NCI-H2196 treated with DMSO at 0.1 percent for 48 hours (cell line): Measurements from ENCODE around the gene ZNF669.
A peak's percentile ranks its signal among the peaks of the same experiment; 100 is the strongest.
"Not testable (repeated sequence)": the region's sequence is repeated elsewhere in the genome, so short reads cannot be mapped to it uniquely, and the experiment has no call there.

Experiments used
- DNase-seq: peaks from one replicate; lab custom pipeline; 2025; ENCODE audit not compliant: unreplicated experiment; lab: John Stamatoyannopoulos, UW

ZNF669 gene

DNA sequence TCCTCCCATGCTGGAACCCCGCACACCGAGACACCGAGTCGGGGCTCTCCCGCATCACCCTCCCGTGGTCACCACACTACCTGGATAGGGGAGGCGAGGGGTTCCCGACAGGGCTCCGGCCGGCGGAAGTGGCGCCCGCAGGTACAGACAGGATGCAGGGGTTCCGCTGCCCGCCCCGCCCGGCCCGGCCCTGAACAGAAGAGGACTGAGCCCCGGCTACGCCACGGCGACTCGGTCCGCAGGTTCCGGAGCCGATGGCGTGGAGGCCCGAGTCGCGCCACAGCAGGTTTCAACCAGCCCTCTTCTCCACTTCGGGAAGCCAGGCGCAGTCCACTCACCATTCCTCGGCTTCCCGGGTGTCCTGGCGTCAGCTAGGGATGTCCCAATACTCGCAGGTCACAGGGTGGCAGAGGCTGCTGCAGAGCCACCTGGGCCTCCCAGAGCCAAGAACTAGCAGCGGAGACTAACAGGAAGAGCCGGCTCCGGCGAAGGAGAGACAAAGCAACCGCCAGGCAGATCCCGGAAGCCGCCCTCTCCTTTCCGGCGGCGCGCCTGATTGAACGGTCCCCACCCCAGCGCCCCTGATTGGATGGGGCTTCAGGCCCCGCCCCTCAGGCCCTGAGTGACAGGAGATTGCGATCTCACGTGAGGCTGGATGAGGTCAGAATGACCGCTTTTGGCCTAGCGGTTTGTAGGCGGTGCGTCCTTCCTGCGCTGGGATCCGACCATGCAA, at the start of gene ZNF669:
TSS of gene ZNF669 (minus strand) at position 498 of the 733 bp plus-strand sequence. CDS start at position 341, 157 bp downstream.
- DNase-seq = peak; percentile 63

DNA sequence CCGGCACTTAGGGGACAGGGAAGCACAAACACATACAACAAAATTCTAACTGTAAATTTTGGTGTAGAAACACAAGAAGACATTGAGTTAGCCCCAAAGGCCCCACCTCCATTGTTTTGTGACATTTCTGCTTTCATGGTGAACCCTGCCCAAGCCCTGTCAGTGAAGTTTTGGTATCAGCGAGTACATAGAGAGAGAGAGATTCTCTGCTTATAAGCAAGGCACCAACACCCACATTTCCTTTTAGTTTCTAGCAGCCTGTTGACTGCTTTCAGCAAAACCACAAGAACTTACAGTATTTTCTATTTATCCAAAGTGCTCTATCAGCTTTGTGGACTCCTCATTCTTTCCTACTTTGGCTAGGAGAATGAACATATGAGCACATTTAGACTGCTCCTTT, 43.6 kb upstream of the ZNF669 start:
- DNase-seq = no peak

DNA sequence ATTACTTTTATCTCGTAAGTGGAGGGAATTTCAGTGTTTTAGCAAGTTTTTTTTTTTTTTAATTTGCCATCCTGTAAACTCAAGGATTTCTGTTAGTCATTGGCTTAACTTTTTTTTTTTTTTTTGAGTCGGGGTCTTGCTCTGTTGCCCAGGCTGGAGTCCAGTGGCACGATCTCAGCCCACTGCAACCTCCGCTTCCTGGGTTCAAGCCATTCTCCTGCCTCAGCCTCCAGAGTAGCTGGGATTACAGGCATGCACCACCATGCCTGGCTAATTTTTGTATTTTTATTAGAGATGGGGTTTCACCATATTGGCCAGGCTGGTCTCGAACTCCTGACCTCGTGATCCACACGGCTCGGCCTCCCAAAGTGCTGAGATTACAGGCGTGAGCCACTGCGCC, 43.0 kb upstream of the ZNF669 start:
- not testable (repeated sequence) for DNase-seq

DNA sequence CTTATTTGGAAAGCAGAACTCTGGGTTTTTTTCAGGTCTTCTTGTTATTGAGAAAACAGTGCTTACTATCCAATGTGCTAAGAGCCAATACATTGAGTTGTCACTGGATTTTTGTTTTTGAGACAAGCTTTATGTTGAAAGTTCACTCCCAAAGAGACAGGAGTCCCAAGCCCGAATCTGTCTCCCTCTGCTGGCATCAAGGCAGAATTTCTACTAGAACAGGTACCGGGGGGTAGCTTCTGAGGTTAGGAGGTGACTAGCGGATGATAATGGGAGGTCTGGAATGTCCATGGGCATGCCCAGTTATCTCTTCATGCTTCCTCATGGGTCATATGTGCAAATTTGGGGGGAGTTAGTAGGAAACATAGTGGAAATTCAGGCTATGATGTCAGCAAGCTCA, 42.5 kb upstream of the ZNF669 start:
- DNase-seq = no peak

DNA sequence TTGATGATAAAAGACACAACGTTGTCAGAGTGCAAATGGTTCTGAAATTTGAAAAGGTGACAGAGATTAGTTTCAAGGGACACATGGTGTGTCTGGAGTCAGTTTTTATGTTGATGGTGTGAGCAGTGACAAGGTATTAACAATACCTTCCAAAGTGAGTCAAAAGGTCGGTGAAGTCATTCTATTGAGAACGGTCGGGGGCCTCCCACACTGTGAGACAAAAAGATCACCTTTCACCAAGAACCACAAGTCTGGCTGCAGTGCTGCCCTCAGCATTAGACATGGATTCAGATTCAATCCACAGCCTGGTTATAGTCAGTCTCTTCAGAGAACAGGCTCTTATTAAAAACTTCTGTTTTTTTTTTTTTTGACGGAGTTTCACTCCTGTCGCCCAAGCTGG, 41.1 kb upstream of the ZNF669 start:
- DNase-seq = no peak

DNA sequence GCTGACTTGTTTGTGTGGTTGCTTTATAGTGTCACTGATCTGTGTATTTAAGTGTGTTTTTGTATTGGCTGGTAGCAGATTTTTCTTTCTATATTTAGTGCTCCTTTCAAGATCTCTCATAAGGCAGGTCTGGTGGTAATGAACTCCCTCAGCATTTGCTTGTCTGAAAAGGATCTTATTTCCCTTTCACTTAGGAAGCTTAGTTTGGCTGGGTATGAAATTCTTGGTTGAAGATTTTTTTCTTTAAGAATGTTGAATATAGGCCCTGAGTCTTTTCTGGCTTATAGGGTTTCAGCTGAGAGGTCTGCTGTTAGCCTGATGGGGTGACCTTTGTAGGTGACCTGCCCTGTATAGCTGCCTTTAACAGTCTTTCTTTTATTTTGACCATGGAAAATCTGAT, 35.4 kb upstream of the ZNF669 start:
- not testable (repeated sequence) for DNase-seq

DNA sequence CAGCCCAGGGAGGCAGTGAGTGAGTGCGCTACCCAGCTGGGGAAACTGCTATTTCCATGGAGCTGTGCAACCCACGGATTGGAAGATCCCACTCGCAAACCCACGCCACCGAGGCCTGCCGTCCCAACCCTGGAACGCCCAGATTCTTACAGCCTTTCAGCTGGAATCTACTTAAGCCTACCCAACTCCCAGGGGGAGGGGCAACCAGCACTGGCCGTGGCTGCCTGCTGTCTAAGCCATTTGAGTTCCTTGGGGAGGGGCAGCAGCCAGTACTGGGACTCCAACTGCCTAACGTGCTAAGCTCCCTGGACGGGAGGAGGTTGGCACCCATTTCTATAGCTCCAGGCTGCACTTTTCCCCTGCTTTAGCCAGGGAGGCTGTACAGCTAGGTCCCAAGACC, 27.1 kb upstream of the ZNF669 start:
- no peak for DNase-seq

DNA sequence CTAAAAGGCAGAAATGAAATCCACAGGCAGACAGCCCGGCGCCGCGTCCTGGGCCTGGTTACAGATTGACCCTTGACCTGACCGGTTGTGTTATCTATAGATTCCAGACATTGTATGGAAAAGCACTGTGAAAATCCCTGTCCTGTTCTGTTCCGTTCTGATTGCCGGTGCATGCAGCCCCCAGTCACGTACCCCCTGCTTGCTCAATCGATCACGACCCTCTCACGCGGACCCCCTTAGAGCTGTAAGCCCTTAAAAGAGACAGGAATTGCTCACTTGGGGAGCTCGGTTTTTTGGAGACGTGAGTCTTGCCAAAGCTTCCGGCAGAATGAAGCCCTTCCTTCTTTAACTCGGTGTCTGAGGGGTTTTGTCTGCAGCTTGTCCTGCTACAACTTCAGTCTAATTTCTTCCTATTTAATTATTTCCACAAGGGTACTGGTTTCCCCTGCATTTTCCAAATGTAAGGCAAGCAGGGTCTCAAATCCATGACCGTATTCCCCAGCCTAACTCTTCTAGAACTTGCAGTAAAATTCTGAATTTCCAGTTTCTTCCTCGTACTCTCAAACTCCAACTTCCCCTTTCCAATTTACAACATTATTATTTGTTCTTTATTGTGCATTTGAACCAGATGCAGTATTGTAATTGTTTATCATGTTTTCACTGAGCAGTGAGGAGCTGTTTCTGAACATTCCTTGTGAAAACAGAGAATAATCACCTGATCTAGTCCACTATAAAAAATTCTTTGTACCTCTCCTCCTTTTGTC, 23.5 kb upstream of the ZNF669 start:
- DNase-seq = not testable (repeated sequence)

DNA sequence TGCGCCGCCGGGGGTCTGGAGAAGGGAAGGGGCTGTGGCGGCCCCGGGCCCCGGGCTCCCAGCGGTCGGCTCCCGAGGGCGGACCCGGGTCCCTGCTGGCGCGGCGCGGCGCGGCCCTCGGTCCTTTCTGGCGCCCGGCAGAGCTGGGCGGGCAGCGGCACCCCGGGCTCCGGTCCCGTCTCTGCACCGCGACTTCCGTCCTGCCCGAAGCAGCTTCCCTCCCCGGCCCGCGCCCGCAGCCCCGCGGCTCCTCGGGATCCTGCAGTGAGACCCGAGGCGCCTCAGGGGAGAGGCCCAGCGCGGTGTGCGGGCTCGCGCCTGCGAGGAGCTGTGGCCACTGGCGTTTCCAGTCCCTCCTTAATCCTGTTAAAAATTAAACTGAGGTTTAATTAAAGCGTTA, 22.4 kb upstream of the ZNF669 start:
- not testable (repeated sequence) for DNase-seq

DNA sequence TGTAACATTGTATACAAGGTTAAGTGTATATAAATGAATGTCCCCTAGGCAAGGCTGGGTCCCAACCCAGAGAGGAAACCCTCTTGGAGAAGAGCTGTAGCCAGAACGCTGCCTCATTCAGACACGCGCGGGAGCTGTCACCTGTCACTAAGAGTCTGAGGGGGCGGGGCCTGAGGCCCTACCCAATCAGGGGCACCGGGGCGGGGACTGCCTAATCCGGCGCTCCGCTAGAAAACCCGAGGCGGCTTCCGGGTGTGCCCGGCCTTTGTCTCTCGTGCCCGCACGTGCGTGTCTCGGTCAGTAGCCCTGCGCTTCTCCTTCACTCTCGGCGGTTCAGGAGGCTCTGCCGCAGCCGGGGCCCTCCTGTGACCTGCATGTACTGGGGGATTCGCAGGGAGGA, 22.0 kb upstream of the ZNF669 start:
- not testable (repeated sequence) for DNase-seq

DNA sequence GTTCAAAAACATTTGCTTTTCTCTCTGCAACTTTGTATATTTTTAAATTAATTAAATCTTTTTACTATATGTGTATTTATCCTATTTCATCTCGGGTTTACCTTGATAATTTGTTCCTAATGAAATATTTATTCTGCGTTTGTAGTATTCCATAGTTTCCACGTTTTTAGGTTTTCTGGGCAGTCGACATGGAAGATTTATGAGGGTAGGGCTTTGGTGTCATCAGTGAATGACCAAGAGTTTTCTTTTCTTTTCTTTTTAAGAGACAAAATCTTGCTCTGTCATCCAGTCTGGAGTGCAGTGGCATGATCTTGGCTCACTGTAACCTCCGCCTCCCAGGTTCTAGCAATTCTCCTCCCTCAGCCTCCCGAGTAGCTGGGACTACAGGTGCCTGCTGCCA, 17.2 kb upstream of the ZNF669 start:
- DNase-seq = no peak

DNA sequence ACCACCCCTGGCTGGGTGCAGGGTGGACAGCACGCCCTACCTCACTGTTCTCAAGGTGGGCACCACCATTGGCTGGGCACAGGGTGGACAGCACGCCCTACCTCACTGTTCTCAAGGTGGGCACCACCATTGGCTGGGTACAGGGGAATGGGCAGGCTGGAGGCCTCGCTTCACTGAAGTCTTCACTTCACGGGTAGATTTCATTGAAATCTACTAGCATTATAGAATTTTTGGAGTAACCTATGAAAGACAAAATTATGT, 16.2 kb upstream of the ZNF669 start:
- DNase-seq = not testable (repeated sequence)

DNA sequence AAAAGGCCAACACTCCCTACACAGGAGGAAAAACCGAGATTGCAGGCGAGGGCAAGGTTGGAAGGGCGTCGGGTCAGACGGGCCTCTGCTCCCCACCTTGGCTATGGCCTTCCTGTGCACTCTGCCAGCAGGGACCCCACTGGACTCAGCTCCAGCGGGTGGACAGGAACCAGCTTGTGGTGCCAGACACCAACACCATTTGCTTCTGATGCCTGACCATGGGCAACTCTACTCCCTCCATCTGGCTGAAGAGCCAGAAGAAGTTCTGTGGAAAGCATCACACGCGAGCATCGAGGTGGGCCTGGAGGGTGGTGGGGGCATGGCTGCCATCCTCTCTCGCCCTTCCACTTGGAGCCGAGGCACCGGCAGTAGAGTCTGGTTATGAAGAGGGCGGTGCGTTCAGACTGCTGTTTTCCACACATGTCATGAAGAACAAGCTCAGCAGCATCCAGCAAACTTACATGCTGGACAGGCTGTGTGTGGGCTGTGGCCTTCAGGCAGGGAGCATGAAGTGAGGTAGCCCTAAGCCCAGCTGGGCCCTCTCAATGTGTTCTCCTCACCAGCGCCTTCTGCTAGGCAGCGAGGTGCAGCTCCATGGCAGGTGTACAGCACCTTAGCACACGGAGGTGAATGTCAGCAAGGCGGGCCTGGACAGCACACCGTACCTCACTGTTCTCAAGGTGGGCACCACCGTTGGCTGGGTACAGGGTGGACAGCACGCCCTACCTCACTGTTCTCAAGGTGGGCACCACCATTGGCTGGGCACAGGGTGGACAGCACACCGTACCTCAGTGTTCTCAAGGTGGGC, 15.6 kb upstream of the ZNF669 start:
- no peak for DNase-seq

DNA sequence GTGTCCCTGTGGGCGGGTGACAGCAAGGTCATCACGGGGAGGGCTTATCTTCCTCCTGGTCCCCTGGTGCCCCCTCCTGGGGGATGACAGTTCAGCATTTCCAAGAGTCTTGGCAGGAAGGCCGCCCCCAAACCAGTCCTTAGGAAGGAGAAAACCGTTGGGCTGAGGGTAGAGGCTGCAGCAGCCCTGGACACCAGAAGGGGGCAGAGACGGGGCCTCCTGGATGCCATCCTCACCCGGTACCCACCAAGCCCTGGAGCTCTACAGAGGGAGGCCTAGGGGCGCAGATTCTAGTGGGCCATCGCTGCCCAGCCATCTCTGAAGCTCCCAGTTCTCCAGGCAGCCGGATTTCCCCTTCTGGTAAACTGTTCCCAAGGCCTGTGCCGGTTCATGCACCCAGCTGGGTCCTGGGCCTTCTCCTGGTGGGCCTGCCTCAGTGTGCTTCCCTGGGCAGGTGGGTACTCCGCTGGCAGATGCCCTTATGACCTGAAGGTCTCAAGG, 14.8 kb upstream of the ZNF669 start:
- DNase-seq = no peak

DNA sequence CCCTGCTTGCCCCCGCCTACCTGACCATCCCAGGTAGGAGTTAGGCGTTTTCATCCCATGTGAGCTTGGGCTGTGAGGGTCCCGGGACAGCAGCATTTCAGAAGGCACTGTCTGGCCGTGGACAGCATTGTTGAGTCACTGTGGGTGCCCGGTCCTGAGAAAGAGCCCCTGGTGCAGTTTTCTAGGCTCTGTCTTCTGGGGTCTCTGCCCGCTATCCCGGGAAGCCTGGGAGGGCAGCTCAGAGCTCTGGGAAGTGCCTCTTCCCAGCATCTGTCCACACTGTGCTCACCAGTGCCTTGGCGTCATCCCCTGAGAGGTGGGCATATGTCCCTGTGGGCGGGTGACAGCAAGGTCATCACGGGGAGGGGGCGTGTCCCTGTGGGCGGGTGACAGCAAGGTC, 11.4 kb upstream of the ZNF669 start:
- DNase-seq = no peak

DNA sequence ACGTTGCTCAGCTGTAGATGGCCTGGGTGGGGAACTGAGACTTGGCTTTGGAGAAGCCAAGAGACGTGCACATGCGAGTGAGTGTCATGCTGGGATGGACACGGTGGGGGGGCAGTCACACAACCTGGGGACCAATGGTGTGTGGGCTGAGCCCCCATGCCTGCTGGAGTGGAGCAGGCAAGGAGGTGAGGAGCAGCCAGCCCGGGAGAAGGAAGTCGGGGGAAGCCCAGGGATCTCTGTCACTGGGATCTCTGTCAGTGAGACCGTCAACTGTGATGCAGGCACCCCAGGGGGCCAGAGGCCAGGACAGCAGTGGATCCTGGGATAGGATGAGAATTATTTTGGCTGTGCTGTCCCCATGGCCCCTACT, 11.0 kb upstream of the ZNF669 start:
- DNase-seq = no peak

DNA sequence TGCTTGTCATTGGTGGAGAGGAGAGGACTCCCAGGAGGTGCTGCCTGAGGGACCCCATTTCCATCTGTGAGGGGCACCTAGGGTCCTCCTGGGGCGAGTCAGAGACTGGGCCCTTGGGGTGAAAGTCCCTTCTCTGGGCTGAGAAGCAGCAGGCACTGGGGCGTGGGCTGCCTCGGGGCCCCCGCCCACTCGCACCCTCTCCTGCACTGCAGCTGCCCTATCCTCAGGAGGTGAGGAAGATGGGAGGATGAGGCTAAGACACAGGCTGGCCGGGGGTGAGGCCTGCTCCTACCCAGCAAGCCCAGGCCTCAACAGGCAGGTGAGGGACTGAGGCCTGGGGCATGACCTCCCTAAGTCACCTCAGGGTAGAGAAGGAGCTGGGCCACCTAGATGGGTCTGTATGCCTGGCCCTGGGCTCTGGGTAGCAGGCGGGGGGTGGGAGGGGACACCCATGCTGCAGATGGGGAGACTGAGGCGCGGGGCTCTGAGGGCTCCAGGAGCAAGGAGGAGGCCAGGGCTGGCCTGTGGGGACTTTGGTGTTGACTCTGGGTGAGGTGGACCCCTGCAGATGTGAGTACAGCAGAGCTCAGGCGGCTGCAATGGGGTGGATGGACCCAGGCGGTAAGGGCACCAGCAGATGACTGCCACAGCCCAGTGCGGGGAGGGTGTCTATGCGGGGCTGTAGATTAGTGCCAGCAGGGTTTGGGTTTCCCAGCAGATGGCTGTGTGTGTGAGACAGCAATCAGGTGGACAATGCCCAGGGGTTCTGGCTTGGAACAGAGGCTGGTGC, 10.4 kb upstream of the ZNF669 start:
- DNase-seq = no peak

DNA sequence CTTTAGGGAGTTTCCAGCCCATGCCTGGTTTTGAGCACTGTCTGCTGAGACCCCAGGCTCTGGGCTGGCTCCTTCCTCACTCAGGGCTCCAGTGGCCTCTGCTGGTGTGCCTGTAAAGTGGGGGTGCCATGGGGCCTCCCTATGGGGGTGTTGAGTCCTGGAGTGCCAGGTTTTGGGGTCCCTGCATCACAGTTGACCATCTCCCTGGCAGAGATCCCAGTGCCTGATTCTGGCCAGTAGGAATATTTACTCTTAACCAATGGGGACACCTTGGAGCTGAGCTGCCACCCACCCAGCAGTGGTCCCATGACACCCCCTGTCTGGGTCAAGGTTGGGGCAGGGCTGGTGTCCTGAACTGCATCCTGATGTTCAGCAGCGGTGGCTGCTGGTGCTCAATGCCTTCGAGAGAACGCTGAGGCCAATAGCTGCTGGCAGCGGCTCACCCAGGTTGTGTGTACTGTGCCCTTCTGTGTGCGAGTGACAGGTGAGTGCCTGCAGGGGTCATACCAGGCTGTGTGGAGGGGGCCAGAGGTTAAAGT, 9.6 kb upstream of the ZNF669 start:
- no peak for DNase-seq

DNA sequence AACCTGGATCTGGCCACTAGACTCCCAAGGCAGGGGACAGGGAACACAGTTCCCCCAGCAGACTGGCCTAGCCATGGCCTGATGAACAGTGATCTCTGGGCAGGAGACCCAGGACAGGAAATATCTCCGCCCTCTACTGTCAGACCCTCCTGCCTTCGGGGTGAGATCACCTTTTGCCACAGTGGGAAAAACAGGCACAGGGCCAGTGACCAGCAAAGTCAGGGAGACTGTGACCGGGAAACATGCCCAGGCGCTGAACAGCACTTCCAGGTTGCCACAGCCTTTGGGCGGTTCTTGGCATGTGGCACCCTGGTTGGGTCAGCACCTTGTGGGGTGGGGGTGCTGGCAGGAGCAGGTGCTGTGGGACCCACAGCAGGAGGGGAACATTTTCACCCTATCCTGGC, 8.9 kb upstream of the ZNF669 start:
- DNase-seq = peak; percentile 25

DNA sequence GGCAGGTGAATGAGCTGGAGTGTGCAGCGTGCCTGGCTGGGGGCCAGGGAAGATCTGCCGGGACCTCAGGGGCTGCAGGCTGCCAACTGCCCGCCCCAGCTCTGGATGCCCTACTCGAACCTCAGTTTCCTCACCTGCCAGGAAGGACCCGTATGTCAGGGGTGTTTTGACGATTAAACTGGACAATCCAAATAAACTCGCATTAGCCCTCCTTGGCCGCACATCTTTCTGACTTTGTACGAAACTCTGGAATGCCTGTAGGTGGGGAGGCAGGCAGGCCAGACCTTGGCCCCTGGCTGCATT, 8.3 kb upstream of the ZNF669 start:
- no peak for DNase-seq
